AG04449 (cell line): Measurements from ENCODE around the gene STARD5.

ENCODE experiments used
- CTCF ChIA-PET: fragments of 350-600 bp; formaldehyde crosslinking; extraction: SDS; loops from one replicate; lab custom pipeline; 2021; ENCODE audit warnings: antibody characterized with exemption; lab: Yijun Ruan, JAX
- POLR2A ChIA-PET: fragments of 400-600, 350-600 bp; formaldehyde crosslinking; extraction: SDS; loops from one replicate; lab custom pipeline; 2020; ENCODE audit warnings: antibody characterized with exemption, inconsistent platforms; lab: Yijun Ruan, JAX
- DNase-seq: peaks from one replicate; pipeline ENCODE4 v3.0.0-alpha.2; 2010; ENCODE audit warnings: low read depth, low spot score
- H3K4me3 ChIP-seq: 2 replicates; pipeline ENCODE4 v1.5.1; 2011; ENCODE audit warnings: low read depth, mild to moderate bottlenecking, control low read depth, low read length
- CTCF ChIP-seq: IDR thresholded peaks from one replicate; pipeline ENCODE4 v1.5.1; 2011; ENCODE audit warnings: mild to moderate bottlenecking, moderate library complexity, low read length, control low read depth, inconsistent platforms; ENCODE audit not compliant: insufficient read depth; ENCODE audit errors: missing control alignments

STARD5 gene

GRCh38 chr15:81285461-81285860 lies 38.5 kb downstream of the STARD5 start:
- no peak for TF ChIP-seq CTCF
- ChIA-PET POLR2A (no interaction called here), CTCF (interaction anchor here (2.7 to 3.0 kb wide), 2 partner anchors 11 to 18 kb away, joined by 22 to 34 read pairs; no protein-coding TSS in a partner anchor)

GRCh38 chr15:81284256-81285031 lies 39.5 kb downstream of the STARD5 start:
- ChIA-PET CTCF (interaction anchor here (1.8 to 20.3 kb wide), 3 partner anchors 10 to 117 kb away, joined by 9 to 517 read pairs (median 17); no protein-coding TSS in a partner anchor), POLR2A (no interaction called here)
- DNase-seq, result no peak
- H3K4me3 ChIP-seq, result no peak overlapping the region
- no peak for TF ChIP-seq CTCF

More at GRCh38 chr15:81285461-81285860, 38.5 kb downstream of the STARD5 start:
- no peak overlapping the region for H3K4me3 ChIP-seq
- no peak for DNase-seq

GRCh38 chr15:81282911-81283310 lies 41.0 kb downstream of the STARD5 start:
- CTCF ChIA-PET, result interaction anchor here (0.8 to 20.3 kb wide), 7 partner anchors 8 to 199 kb away, joined by 3 to 517 read pairs (median 5); no protein-coding TSS in a partner anchor
- no peak for TF ChIP-seq CTCF
- no peak for DNase-seq
- H3K4me3 ChIP-seq, result no peak overlapping the region
- POLR2A ChIA-PET, result no interaction called here

- ChIA-PET CTCF (interaction anchor here (0.8 to 20.3 kb wide), 6 partner anchors 8 to 199 kb away, joined by 3 to 517 read pairs (median 4); no protein-coding TSS in a partner anchor), POLR2A (no interaction called here)
- no peak for DNase-seq
- no peak overlapping the region for H3K4me3 ChIP-seq
- no peak for TF ChIP-seq CTCF
Observed at GRCh38 chr15:81282606-81282895, 41.4 kb downstream of the STARD5 start.

GRCh38 chr15:81281766-81282605 lies 42.0 kb downstream of the STARD5 start:
- H3K4me3 ChIP-seq, result no peak overlapping the region
- POLR2A ChIA-PET, result no interaction called here
- DNase-seq, result no peak
- no peak for TF ChIP-seq CTCF
- CTCF ChIA-PET, result interaction anchor here (0.9 to 20.3 kb wide), 6 partner anchors 7 to 119 kb away, joined by 3 to 517 read pairs (median 11); no protein-coding TSS in a partner anchor

GRCh38 chr15:81281456-81281735 lies 42.5 kb downstream of the STARD5 start:
- ChIA-PET POLR2A (no interaction called here), CTCF (interaction anchor here (1.0 to 20.3 kb wide), 3 partner anchors 15 to 120 kb away, joined by 3 to 517 read pairs (median 91); no protein-coding TSS in a partner anchor)
- no peak for TF ChIP-seq CTCF
- no peak overlapping the region for H3K4me3 ChIP-seq
- no peak for DNase-seq
